ENCODE data around the gene EFCC1. TPM values are rescaled to one million over a fixed set of nuclear protein-coding genes. Genes with fewer than 3 reads are reported as not detected.

The EFCC1 gene
- total RNA-seq, 8 experiments from 2014 or later = 0.09 to 10.5 (median 0.29) TPM; not detected in 1

DNA sequence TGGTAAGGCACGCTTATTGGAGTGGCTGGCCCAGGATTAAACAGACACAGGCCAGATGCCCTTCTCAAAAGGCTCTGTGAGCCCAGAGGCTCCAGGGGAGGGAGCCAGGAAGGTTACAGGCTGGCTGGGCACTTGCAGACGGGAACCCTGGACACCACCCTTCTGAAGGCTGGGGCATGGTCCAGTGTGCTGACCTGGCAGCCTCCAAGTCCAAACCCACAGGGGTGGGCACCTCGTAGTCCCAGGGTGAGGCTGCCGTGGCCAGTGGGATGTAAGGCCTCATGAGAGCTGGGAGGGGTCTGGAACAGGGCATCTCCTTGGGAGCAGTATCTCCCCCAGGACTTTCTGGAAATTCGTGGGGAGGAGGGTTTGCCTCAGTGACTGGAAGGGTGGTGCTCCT lies 19.6 kb downstream of the EFCC1 start:
- Histone ChIP-seq H3K4me1 (replicated peaks in 1 of 2) (peaks cover 2 to 5% of the 10 kb centered on the region in 2 donors), H3K27ac (no peak overlapping the region), H3K4me3 (no peak overlapping the region)
- peak in 1 of 8 experiments; percentile 25 for ATAC-seq (replicated peaks in 6 of 8)
- in situ Hi-C loops (cut with MboI; ENCODE audit: low pct_unique_long_range_greater_than_20kb in 2 of 9, low sequenced_read_pairs in 9 of 9, unreplicated experiment in 9 of 9) = no loop called here
- 0 to 77% (median 50%) methylated on average over 1 to 4 of the region's 5 CpGs; no CpG with 5 or more reads in 5 of the 10 experiments for WGBS, 10 experiments

DNA sequence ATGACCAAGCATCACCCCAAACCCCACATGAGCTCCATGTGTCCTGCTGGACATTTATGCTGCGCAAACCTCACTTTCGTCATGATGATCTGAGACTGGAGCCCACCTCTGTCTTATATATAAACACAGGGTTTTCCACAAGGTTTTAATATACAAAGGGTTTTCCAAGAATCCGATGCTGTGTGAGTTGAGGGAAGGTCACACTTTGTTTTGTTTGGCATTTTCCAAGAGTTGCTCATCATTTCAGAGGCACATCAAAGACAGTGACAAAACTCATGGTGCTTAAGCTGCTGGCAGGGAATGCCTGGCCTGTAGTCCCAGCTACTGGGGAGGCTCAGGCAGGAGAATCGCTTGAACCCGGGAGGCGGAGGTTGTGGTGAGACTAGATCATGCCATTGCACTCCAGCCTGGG lies 20.0 kb downstream of the EFCC1 start:
- in situ Hi-C loops (cut with MboI; ENCODE audit: low pct_unique_long_range_greater_than_20kb in 2 of 9, low sequenced_read_pairs in 9 of 9, unreplicated experiment in 9 of 9) = no loop called here
- no peak overlapping the region for H3K27ac ChIP-seq
- WGBS, 10 experiments = 20 to 100% (median 90%) methylated on average over 1 to 4 of the region's 6 CpGs; no CpG with 5 or more reads in 3 of the 10 experiments
- no peak overlapping the region for H3K4me3 ChIP-seq
- ATAC-seq (replicated peaks in 6 of 8) = no peak
- H3K4me1 ChIP-seq (replicated peaks in 1 of 2) = peaks cover under 1 to 3% of the 10 kb centered on the region in 2 donors

- WGBS, 10 experiments = 13 to 64% (median 15%) methylated on average over 3 to 8 of the region's 15 CpGs; no CpG with 5 or more reads in 6 of the 10 experiments
- Histone ChIP-seq H3K4me1 (replicated peaks in 1 of 2) (peaks cover 7 to 9% of the 10 kb centered on the region in 2 donors), H3K27ac (no peak overlapping the region), H3K4me3 (no peak overlapping the region)
- in situ Hi-C loops (cut with MboI; ENCODE audit: low pct_unique_long_range_greater_than_20kb in 2 of 9, low sequenced_read_pairs in 9 of 9, unreplicated experiment in 9 of 9) = no loop called here
- ATAC-seq (replicated peaks in 6 of 8) = peak in 2 of 8 experiments; percentile 9 to 41
These were observed 21.3 kb downstream of the EFCC1 start for GRCh38 chr3:129022114-129023007.

- Histone ChIP-seq H3K4me1 (replicated peaks in 1 of 2) (peaks cover 7 to 9% of the 10 kb centered on the region in 2 donors), H3K27ac (no peak overlapping the region), H3K4me3 (no peak overlapping the region)
- 30 to 100% (median 67%) methylated on average over 1 of the region's 1 CpG; no CpG with 5 or more reads in 3 of the 10 experiments for WGBS, 10 experiments
- in situ Hi-C loops (cut with MboI; ENCODE audit: low pct_unique_long_range_greater_than_20kb in 2 of 9, low sequenced_read_pairs in 9 of 9, unreplicated experiment in 9 of 9) = no loop called here
- ATAC-seq (replicated peaks in 6 of 8) = no peak
These were observed 21.9 kb downstream of the EFCC1 start for GRCh38 chr3:129023008-129023358.

GRCh38 chr3:129023909-129024308 lies 22.8 kb downstream of the EFCC1 start:
- 33 to 100% (median 55%) methylated on average over 1 to 2 of the region's 2 CpGs; no CpG with 5 or more reads in 6 of the 10 experiments for WGBS, 10 experiments
- in situ Hi-C loops (cut with MboI; ENCODE audit: low pct_unique_long_range_greater_than_20kb in 2 of 9, low sequenced_read_pairs in 9 of 9, unreplicated experiment in 9 of 9) = no loop called here
- peaks cover 7 to 9% of the 10 kb centered on the region in 2 donors for H3K4me1 ChIP-seq (replicated peaks in 1 of 2)
- no peak overlapping the region for H3K4me3 ChIP-seq
- ATAC-seq (replicated peaks in 6 of 8) = no peak
- no peak overlapping the region for H3K27ac ChIP-seq

- Histone ChIP-seq H3K4me1 (replicated peaks in 1 of 2) (peaks cover 7 to 9% of the 10 kb centered on the region in 2 donors), H3K27ac (no peak overlapping the region), H3K4me3 (no peak overlapping the region)
- ATAC-seq (replicated peaks in 6 of 8) = no peak
- in situ Hi-C loops (cut with MboI; ENCODE audit: low pct_unique_long_range_greater_than_20kb in 2 of 9, low sequenced_read_pairs in 9 of 9, unreplicated experiment in 9 of 9) = no loop called here
- 15 to 96% (median 67%) methylated on average over 3 to 10 of the region's 15 CpGs; no CpG with 5 or more reads in 2 of the 10 experiments for WGBS, 10 experiments
These were observed 24.0 kb downstream of the EFCC1 start for GRCh38 chr3:129025108-129025507.

GRCh38 chr3:129025691-129026435 lies 24.8 kb downstream of the EFCC1 start:
- H3K4me3 ChIP-seq = no peak overlapping the region
- no peak overlapping the region for H3K27ac ChIP-seq
- 0 to 93% (median 73%) methylated on average over 1 to 8 of the region's 8 CpGs; no CpG with 5 or more reads in 3 of the 10 experiments for WGBS, 10 experiments
- H3K4me1 ChIP-seq (replicated peaks in 1 of 2) = peaks cover 7 to 9% of the 10 kb centered on the region in 2 donors
- ATAC-seq (replicated peaks in 6 of 8) = peak in 1 of 8 experiments; percentile 2
- in situ Hi-C loops (cut with MboI; ENCODE audit: low pct_unique_long_range_greater_than_20kb in 2 of 9, low sequenced_read_pairs in 9 of 9, unreplicated experiment in 9 of 9) = no loop called here

DNA sequence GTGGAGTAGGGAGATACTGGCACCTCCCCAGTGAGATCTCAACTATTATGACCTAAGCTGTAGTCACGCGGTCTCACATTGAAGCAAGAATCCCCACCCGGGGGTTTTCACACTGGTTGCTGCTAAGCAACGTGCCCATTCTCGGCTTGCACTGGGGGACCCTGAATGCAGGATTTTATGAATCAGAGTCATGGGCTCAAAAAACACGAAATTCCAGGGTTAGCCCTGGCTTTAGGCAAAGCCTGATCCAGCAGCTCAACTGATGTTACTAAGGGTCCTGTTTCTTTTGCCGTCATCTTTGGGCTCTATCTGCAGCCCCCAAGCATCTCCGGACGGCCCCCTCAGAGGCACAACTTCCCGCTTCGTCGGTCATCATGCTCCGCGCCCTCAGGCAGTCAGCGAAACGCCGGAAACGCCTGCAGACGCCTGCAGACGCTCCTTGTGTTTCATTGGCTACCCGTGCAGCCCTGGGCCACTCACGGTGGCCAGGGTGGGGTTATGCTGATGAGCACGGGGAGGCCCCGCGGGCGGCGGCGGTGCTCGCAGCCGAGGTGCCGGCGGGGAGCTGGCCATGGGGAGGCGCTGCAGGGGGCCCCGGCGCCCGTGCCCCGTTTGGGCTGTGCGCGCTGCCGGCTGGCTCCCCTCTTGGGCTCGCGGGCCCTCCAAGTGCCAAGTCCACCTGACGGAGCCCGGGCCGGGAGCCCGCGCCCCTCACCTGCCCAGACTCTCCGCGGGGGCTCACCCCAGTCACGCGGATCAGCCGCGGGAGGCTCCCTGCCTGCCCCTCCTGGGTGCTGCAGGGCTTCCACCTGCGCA lies 25.8 kb downstream of the EFCC1 start:
- in situ Hi-C loops (cut with MboI; ENCODE audit: low pct_unique_long_range_greater_than_20kb in 2 of 9, low sequenced_read_pairs in 9 of 9, unreplicated experiment in 9 of 9) = no loop called here
- Histone ChIP-seq H3K4me3 (peak overlapping the region; percentile 21 to 43 (median 34)), H3K27ac (peak overlapping the region in 1 of 2 donors; percentile 26), H3K4me1 (replicated peaks in 1 of 2) (peaks cover 7 to 9% of the 10 kb centered on the region in 2 donors)
- WGBS, 10 experiments = 0 to 100% (median 33%) methylated on average over 1 to 11 of the region's 54 CpGs; no CpG with 5 or more reads in 3 of the 10 experiments
- ATAC-seq (replicated peaks in 6 of 8) = peak; percentile 88 to 99 (median 98)

DNA sequence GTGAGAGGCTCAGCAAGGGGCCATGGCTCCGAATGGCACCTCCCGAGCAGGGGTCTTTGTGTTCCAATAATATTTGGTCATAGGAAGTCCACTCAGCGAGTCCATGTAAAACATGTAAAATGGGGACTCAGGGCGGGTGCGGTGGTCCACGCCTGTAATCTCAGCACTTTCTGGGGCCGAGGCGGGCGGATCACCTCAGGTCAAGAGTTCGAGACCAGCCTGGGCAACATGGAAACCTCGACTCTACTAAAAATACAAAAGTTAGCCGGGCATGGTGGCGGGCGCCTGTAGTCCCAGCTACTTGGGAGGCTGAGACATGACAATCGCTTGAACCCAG lies 26.4 kb downstream of the EFCC1 start:
- no peak overlapping the region for H3K27ac ChIP-seq
- in situ Hi-C loops (cut with MboI; ENCODE audit: low pct_unique_long_range_greater_than_20kb in 2 of 9, low sequenced_read_pairs in 9 of 9, unreplicated experiment in 9 of 9) = no loop called here

GRCh38 chr3:129028866-129029265 lies 27.8 kb downstream of the EFCC1 start:
- H3K27ac ChIP-seq = no peak overlapping the region
- H3K4me3 ChIP-seq = no peak overlapping the region
- H3K4me1 ChIP-seq (replicated peaks in 1 of 2) = peaks cover 7 to 9% of the 10 kb centered on the region in 2 donors
- ATAC-seq (replicated peaks in 6 of 8) = no peak
- 33 to 100% (median 85%) methylated on average over 1 to 12 of the region's 13 CpGs; no CpG with 5 or more reads in 2 of the 10 experiments for WGBS, 10 experiments
- in situ Hi-C loops (cut with MboI; ENCODE audit: low pct_unique_long_range_greater_than_20kb in 2 of 9, low sequenced_read_pairs in 9 of 9, unreplicated experiment in 9 of 9) = no loop called here

More for the DNA sequence above, 26.4 kb downstream of the EFCC1 start:
- no peak for ATAC-seq (replicated peaks in 6 of 8)
- peaks cover 7 to 9% of the 10 kb centered on the region in 2 donors for H3K4me1 ChIP-seq (replicated peaks in 1 of 2)
- WGBS, 10 experiments = 90 to 100% (median 94%) methylated on average over 1 to 13 of the region's 15 CpGs; no CpG with 5 or more reads in 2 of the 10 experiments
- H3K4me3 ChIP-seq = peak overlapping the region; percentile 21 to 43 (median 34)

DNA sequence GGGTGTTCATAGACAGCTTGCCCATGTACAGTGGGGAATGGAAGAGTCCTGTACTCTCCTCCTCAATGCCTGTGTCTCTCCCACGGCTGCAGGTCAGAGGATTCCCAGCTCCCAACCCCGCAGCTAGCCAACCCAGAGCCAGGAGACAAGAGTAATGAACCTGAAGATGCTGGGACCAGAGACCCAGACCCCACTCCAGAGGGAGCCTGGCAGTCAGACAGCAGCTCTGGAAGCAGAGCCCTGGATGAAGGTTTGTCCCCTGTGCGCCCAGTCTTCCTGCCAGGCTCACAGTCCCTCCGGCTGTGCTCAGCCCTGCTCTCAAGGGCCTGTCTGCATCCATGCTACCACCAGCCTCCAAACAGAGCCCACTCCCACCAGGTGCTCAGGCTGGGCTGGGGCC lies 29.5 kb downstream of the EFCC1 start:
- in situ Hi-C loops (cut with MboI; ENCODE audit: low pct_unique_long_range_greater_than_20kb in 2 of 9, low sequenced_read_pairs in 9 of 9, unreplicated experiment in 9 of 9) = no loop called here
- Histone ChIP-seq H3K4me1 (replicated peaks in 1 of 2) (peaks cover 7 to 9% of the 10 kb centered on the region in 2 donors), H3K27ac (no peak overlapping the region), H3K4me3 (no peak overlapping the region)
- ATAC-seq (replicated peaks in 6 of 8) = no peak
- WGBS, 10 experiments = 60 to 80% (median 77%) methylated on average over 1 to 4 of the region's 4 CpGs; no CpG with 5 or more reads in 7 of the 10 experiments

DNA sequence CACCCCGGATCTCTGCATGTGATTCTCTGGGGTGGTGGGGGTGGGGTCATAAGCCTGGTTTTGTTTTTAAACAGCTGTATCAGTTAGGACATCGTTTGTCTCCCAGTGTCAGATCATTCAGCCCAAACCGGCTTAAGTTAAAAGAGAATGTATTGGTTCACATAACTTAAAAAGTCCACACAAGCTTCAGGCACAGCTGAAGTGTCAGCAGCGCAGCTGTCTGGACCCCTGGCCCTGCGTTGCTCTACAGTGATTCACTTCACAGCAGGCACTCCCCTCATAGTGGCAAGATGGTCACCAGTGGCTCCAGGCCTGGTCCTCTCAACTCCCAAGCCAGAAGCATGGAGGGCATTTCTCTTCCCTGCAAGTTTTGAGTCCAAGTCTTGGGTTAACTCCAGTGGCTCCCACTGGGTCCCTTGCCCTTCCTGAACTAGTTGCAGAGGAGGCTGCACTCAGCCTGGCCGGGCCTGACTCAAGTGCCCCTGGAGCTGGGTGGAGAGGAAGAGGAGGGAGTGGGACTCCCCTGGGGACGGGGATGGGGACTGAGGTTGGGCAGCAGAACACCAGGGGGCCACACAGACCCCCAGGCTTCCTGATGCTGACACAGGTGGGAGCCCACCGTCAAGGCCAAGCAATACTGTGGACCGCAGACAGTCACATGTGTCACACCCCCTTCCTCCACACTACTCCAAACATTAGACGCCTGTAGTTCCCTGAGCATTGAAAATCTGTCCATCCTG lies 30.5 kb downstream of the EFCC1 start:
- no peak for ATAC-seq (replicated peaks in 6 of 8)
- WGBS, 10 experiments = 20 to 90% (median 57%) methylated on average over 2 to 4 of the region's 10 CpGs; no CpG with 5 or more reads in 4 of the 10 experiments
- Histone ChIP-seq H3K4me3 (no peak overlapping the region), H3K4me1 (replicated peaks in 1 of 2) (peaks cover 1% of the 10 kb centered on the region in 2 donors), H3K27ac (no peak overlapping the region)
- in situ Hi-C loops (cut with MboI; ENCODE audit: low pct_unique_long_range_greater_than_20kb in 2 of 9, low sequenced_read_pairs in 9 of 9, unreplicated experiment in 9 of 9) = no loop called here

Data from motor neuron (in vitro differentiated cells).